H9 (cell line): Measurements from ENCODE around the gene ALAS1. TPM values are rescaled to one million over a fixed set of nuclear protein-coding genes. Genes with fewer than 3 reads are reported as not detected.

ENCODE experiments used
- DNase-seq: peaks from one replicate; pipeline ENCODE4 v3.0.0-alpha.2; 2017
- H2AFZ ChIP-seq: one replicate; pipeline ENCODE4 v1.6.1; 2013; ENCODE audit warnings: mild to moderate bottlenecking, low read length, control low read depth, moderate library complexity
- H2AK5ac ChIP-seq: 2 replicates; pipeline ENCODE4 v1.6.1; 2013; ENCODE audit warnings: low read length, control low read depth, mixed read lengths; ENCODE audit not compliant: insufficient read length
- H2BK120ac ChIP-seq: one replicate; pipeline ENCODE4 v1.6.1; 2013; ENCODE audit warnings: low read depth, mild to moderate bottlenecking, low read length, control low read depth, inconsistent platforms; ENCODE audit not compliant: poor library complexity, severe bottlenecking
- H2BK12ac ChIP-seq: 2 replicates; pipeline ENCODE4 v1.6.1; 2013; ENCODE audit warnings: low read length, control low read depth, mixed read lengths, low read depth; ENCODE audit not compliant: insufficient read length
- H2BK15ac ChIP-seq: 2 replicates; pipeline ENCODE4 v1.6.1; 2013; ENCODE audit warnings: low read depth, low read length, control low read depth
- H2BK20ac ChIP-seq: one replicate; pipeline ENCODE4 v1.6.1; 2013; ENCODE audit warnings: low read depth, mild to moderate bottlenecking, low read length, control low read depth, inconsistent platforms; ENCODE audit not compliant: poor library complexity, severe bottlenecking
- H2BK5ac ChIP-seq: 2 replicates; pipeline ENCODE4 v1.6.1; 2013; ENCODE audit warnings: low read length, control low read depth, mixed read lengths; ENCODE audit not compliant: insufficient read length
- H3K14ac ChIP-seq: 2 replicates; pipeline ENCODE4 v1.6.1; 2013; ENCODE audit warnings: low read length, control low read depth; ENCODE audit not compliant: insufficient read depth
- H3K18ac ChIP-seq: 2 replicates; pipeline ENCODE4 v1.6.1; 2013; ENCODE audit warnings: low read depth, mild to moderate bottlenecking, mixed read lengths, low read length, control low read depth; ENCODE audit not compliant: insufficient read length
- H3K23ac ChIP-seq: 2 replicates; pipeline ENCODE4 v1.6.1; 2013; ENCODE audit warnings: low read length, control low read depth, mixed read lengths, low read depth; ENCODE audit not compliant: insufficient read length
- H3K23me2 ChIP-seq: 2 replicates; pipeline ENCODE4 v1.6.1; 2013; ENCODE audit warnings: low read depth, mild to moderate bottlenecking, mixed read lengths, low read length, control low read depth; ENCODE audit not compliant: insufficient read length, poor library complexity, severe bottlenecking
- H3K27ac ChIP-seq: 2 replicates; pipeline ENCODE4 v1.5.1; 2013; ENCODE audit warnings: low read length, control low read depth, mixed read lengths, low read depth; ENCODE audit not compliant: insufficient read length
- H3K27me3 ChIP-seq: 2 replicates; pipeline ENCODE4 v1.6.1; 2013; ENCODE audit warnings: low read length, control low read depth, inconsistent platforms; ENCODE audit not compliant: insufficient read depth
- H3K4ac ChIP-seq: 2 replicates; pipeline ENCODE4 v1.6.1; 2013; ENCODE audit warnings: low read depth, mild to moderate bottlenecking, control low read depth, inconsistent platforms, low read length, moderate library complexity
- H3K4me1 ChIP-seq: 2 replicates; pipeline ENCODE4 v1.6.1; 2013; ENCODE audit warnings: low read length, control low read depth, inconsistent platforms; ENCODE audit not compliant: insufficient read depth
- H3K4me2 ChIP-seq: 2 replicates; pipeline ENCODE4 v1.6.1; 2013; ENCODE audit warnings: low read length, control low read depth, mixed read lengths; ENCODE audit not compliant: insufficient read length, insufficient read depth
- H3K56ac ChIP-seq: 2 replicates; pipeline ENCODE4 v1.6.1; 2013; ENCODE audit warnings: low read depth, mild to moderate bottlenecking, mixed read lengths, low read length, control low read depth; ENCODE audit not compliant: insufficient read length
- H3K79me1 ChIP-seq: 2 replicates; pipeline ENCODE4 v1.6.1; 2013; ENCODE audit warnings: low read depth, mild to moderate bottlenecking, moderate library complexity, low read length, control low read depth, inconsistent platforms; ENCODE audit not compliant: insufficient read depth, poor library complexity, severe bottlenecking
- H3K79me2 ChIP-seq: 2 replicates; pipeline ENCODE4 v1.6.1; 2013; ENCODE audit warnings: low read length, control low read depth, inconsistent platforms; ENCODE audit not compliant: insufficient read depth
- H3K9ac ChIP-seq: 2 replicates; pipeline ENCODE4 v1.6.1; 2013; ENCODE audit warnings: low read length, control low read depth, mixed read lengths; ENCODE audit not compliant: insufficient read length; ENCODE audit errors: extremely low read depth
- H3K9me3 ChIP-seq: one replicate; pipeline ENCODE4 v1.6.1; 2013; ENCODE audit warnings: low read depth, low read length, inconsistent platforms; ENCODE audit not compliant: control insufficient read depth
- H3T11ph ChIP-seq: one replicate; pipeline ENCODE4 v1.6.1; 2013; ENCODE audit warnings: mild to moderate bottlenecking, low read length, control low read depth, inconsistent platforms
- H4K20me1 ChIP-seq: one replicate; pipeline ENCODE4 v1.6.1; 2013; ENCODE audit not compliant: control insufficient read depth, insufficient read length, insufficient read depth
- H4K5ac ChIP-seq: 2 replicates; pipeline ENCODE4 v1.6.1; 2013; ENCODE audit warnings: low read depth, mild to moderate bottlenecking, mixed read lengths, low read length, control low read depth; ENCODE audit not compliant: insufficient read length
- H4K8ac ChIP-seq: replicated peaks from 2 replicates; pipeline ENCODE4 v1.6.1; 2013; ENCODE audit warnings: low read length, control low read depth, mixed read lengths, low read depth; ENCODE audit not compliant: insufficient read length
- H4K91ac ChIP-seq: 2 replicates; pipeline ENCODE4 v1.6.1; 2013; ENCODE audit warnings: low read depth, mild to moderate bottlenecking, moderate library complexity, mixed read lengths, low read length, control low read depth; ENCODE audit not compliant: insufficient read length
- H3K27ac Mint-ChIP-seq, 3 experiments: 2 replicates in 2 of 3; 3 replicates in 1 of 3; pipeline ENCODE4 v1.8.0; 2020 to 2021; ENCODE audit warnings: mixed read lengths in 3 of 3, mild to moderate bottlenecking in 1 of 3, moderate library complexity in 1 of 3
- H3K27me3 Mint-ChIP-seq: 2 replicates; pipeline ENCODE4 v1.8.0; 2021; ENCODE audit warnings: low read depth, mild to moderate bottlenecking, moderate library complexity, mixed read lengths
- H3K36me3 Mint-ChIP-seq, 3 experiments: 2 replicates in 2 of 3; 3 replicates in 1 of 3; pipeline ENCODE4 v1.8.0; 2020 to 2021; ENCODE audit warnings: low read depth in 3 of 3, mixed read lengths in 3 of 3; ENCODE audit not compliant: insufficient read depth in 1 of 3
- H3K4me1 Mint-ChIP-seq, 2 experiments: 2 replicates each; pipeline ENCODE4 v1.8.0; 2020; ENCODE audit warnings: mixed read lengths in 2 of 2
- H3K4me3 Mint-ChIP-seq, 2 experiments: 2 replicates in 1 of 2; 3 replicates in 1 of 2; pipeline ENCODE4 v1.8.0; 2020 to 2021; ENCODE audit warnings: mild to moderate bottlenecking in 2 of 2, mixed read lengths in 2 of 2, moderate library complexity in 1 of 2
- H3K9me3 Mint-ChIP-seq, 2 experiments: 2 replicates in 1 of 2; 3 replicates in 1 of 2; pipeline ENCODE4 v1.8.0; 2020; ENCODE audit warnings: mild to moderate bottlenecking in 2 of 2, mixed read lengths in 2 of 2, moderate library complexity in 1 of 2
- CTCF ChIP-seq: fragments of 200-600 bp; sonication (generic); conservative IDR thresholded peaks from 3 replicates; pipeline ENCODE4 v1.8.0; 2021; ENCODE audit warnings: antibody characterized with exemption, mild to moderate bottlenecking
- WGBS: extraction: QIAGEN DNeasy Blood & Tissue Kit; methylation state at CpG from one replicate; pipeline ENCODE4 v1.1.7; 2013; ENCODE audit warnings: missing lambda C conversion rate, low lambda C conversion rate, mixed read lengths; ENCODE audit not compliant: insufficient read length; ENCODE audit errors: extremely low coverage; 5-methylcytosine and 5-hydroxymethylcytosine counted together
- total RNA-seq: library from RNA; stranded (reverse); gene quantifications from 2 replicates; pipeline ENCODE4 v1.2.1, GENCODE V29; 2021

The ALAS1 gene
- total RNA-seq, 1 experiment from 2014 or later = 39.1 TPM

GRCh38 chr3:52227766-52228165, 29.8 kb downstream of the ALAS1 start:
- no peak overlapping the region for H2BK120ac ChIP-seq
- H2BK5ac ChIP-seq = no peak overlapping the region
- H3K79me2 ChIP-seq = no peaks in the 10 kb centered on the region
- Mint-ChIP-seq H3K27me3 (no peaks in the 10 kb centered on the region; the same call in none of the 2 replicates), H3K36me3 (peaks cover 12 to 27% (median 24%) of the 10 kb centered on the region in 3 experiments), H3K4me3 (peak overlapping the region in 1 of 2 experiments; percentile 5; a peak in 1 of 5 replicates), H3K27ac (peak overlapping the region in 1 of 3 experiments; percentile 36; a peak in 1 of 7 replicates), H3K9me3 (no peaks in the 10 kb centered on the region; a peak in 2 of 5 replicates), H3K4me1 (peaks cover 0 to 14% of the 10 kb centered on the region in 2 experiments; a peak in 3 of 4 replicates)
- no peak overlapping the region for H2BK20ac ChIP-seq
- no peak overlapping the region for H3K23ac ChIP-seq
- H3K23me2 ChIP-seq = no peaks in the 10 kb centered on the region
- H3K18ac ChIP-seq = no peak overlapping the region
- no peak overlapping the region for H3K4me2 ChIP-seq
- H3K9ac ChIP-seq = no peak overlapping the region
- TF ChIP-seq CTCF = no peak
- H3K56ac ChIP-seq = no peak overlapping the region
- H3K9me3 ChIP-seq = no peaks in the 10 kb centered on the region
- no peaks in the 10 kb centered on the region for H3K27me3 ChIP-seq
- H2BK15ac ChIP-seq = no peak overlapping the region
- no peak overlapping the region for H2AFZ ChIP-seq
- H4K20me1 ChIP-seq = no peaks in the 10 kb centered on the region
- no peak overlapping the region for H3K4ac ChIP-seq
- WGBS = no CpG with 5 or more reads among the region's 7 CpGs
- no peaks in the 10 kb centered on the region for H3K79me1 ChIP-seq
- no peak overlapping the region for H4K5ac ChIP-seq
- H4K8ac ChIP-seq = no peak overlapping the region
- peak; percentile 24 for DNase-seq
- no peak overlapping the region for H3T11ph ChIP-seq
- no peak overlapping the region for H3K27ac ChIP-seq
- no peak overlapping the region for H2AK5ac ChIP-seq
- no peaks in the 10 kb centered on the region for H3K4me1 ChIP-seq
- no peak overlapping the region for H3K14ac ChIP-seq
- no peak overlapping the region for H4K91ac ChIP-seq
- no peak overlapping the region for H2BK12ac ChIP-seq
